Measurements from ENCODE around the gene NOS1AP.
"Not testable (repeated sequence)": the region's sequence is repeated elsewhere in the genome, so short reads cannot be mapped to it uniquely, and the experiment has no call there.

The NOS1AP gene

DNA sequence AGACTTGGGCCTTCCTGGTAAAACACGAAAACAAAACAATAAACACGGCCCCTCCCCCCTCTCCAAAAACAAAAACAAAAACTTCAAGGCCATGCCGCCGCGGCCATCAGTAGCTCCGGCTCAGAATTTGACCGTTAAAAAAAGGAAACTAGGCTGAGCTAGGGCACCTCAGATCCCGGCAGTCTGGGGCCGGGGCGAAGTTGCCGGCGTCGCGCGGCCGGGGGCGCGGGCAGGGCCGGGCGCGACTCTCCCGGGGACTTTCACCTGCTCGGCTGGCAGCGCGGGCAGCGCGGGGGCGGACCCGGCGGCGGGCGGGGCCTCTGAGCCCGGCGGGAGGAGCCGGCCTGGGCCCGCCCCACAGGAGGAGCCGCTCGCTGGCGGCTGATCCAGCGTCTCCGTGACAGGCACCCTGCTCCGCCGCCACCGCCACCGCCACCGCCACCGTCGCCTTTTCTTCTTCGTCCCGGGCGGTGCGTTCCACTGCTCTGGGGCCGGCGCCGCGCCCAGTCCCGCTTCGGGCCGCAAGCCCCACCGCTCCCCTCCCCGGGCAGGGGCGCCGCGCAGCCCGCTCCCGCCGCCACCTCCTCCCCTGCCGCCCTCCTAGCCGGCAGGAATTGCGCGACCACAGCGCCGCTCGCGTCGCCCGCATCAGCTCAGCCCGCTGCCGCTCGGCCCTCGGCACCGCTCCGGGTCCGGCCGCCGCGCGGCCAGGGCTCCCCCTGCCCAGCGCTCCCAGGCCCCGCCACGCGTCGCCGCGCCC lies at the start of gene NOS1AP:
Gene NOS1AP, plus strand, starts transcription at position 358 of the 760 bp plus-strand sequence. CDS start 487 bp downstream, outside the sequence.
- DNase-seq: peak; percentile 68

DNA sequence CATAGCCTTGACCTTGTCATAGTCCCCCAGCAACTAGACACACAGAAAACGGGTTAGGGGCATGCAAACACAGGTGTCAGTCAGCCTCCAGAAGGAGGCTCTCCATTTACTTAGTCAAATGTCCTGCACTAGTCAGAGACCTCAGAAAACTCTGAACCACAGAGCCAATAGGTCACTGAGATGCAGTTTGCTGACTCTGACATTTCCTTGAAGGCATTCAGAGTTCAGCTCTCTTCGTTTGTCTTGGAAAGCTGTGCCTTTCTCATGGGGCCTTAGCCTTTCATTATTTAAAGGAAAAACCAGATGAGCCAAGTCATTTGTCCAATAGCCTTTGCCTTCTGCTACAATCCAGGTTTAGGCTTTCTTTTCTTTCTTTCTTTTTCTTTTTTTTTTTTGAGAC lies 49.3 kb upstream of the NOS1AP start:
- DNase-seq: no peak

DNA sequence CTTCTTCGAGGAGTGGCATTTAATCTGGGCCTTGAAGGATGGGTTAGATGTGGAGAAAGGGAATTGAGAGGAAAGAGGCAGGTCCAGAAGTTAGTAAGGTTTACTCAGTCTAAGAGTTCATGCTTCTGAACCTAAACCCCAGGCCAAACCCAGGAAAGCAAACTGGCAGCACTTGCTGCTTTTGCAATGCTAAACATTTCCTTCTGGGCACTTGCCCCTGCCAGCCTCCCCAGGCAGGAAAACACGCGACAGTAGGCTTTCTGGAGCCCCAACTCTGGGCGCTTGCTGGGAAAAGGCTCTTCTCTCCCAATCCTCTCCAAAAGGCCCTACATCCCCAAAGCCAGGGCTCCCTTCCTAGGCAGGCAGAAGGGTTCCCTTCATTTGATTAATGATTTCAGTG lies 48.4 kb upstream of the NOS1AP start:
- DNase-seq: no peak

DNA sequence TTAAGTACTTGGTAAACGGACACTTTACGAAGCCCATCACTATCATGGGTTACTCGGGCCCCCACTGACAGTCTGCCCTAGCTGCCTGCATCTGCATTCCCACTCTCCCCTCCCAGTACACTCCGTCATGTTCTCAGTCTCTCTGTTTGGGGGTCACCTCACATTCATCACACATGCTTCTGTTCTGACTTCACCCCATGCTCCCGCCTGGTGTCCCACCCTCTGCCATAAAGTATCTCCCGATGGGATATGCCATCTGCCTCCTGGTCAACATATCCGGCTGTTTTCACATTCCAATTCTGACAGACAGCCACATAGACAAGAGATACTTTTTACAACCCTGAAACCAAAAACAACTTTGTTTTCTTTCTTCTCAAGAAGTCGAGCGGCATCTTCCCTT lies 46.9 kb upstream of the NOS1AP start:
- DNase-seq: no peak

DNA sequence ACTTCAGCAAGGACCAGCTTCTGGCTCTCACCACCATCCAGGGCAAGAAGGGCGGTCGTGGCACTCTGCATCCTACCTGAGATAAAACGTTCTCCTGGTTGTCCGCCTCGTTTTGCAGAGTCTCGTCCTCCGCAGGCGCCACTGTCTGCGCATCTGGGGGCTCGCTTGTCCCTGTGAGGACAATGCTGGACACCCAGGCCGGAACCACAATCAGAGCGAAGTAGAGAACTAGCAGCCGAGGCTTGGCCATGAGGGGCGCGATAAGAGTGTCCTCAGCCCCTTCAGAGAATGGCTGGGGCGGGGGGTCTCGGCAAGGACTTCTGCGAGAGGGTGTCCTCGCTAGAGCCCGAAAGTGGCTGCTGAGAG lies 46.3 kb upstream of the NOS1AP start:
- no peak for DNase-seq

DNA sequence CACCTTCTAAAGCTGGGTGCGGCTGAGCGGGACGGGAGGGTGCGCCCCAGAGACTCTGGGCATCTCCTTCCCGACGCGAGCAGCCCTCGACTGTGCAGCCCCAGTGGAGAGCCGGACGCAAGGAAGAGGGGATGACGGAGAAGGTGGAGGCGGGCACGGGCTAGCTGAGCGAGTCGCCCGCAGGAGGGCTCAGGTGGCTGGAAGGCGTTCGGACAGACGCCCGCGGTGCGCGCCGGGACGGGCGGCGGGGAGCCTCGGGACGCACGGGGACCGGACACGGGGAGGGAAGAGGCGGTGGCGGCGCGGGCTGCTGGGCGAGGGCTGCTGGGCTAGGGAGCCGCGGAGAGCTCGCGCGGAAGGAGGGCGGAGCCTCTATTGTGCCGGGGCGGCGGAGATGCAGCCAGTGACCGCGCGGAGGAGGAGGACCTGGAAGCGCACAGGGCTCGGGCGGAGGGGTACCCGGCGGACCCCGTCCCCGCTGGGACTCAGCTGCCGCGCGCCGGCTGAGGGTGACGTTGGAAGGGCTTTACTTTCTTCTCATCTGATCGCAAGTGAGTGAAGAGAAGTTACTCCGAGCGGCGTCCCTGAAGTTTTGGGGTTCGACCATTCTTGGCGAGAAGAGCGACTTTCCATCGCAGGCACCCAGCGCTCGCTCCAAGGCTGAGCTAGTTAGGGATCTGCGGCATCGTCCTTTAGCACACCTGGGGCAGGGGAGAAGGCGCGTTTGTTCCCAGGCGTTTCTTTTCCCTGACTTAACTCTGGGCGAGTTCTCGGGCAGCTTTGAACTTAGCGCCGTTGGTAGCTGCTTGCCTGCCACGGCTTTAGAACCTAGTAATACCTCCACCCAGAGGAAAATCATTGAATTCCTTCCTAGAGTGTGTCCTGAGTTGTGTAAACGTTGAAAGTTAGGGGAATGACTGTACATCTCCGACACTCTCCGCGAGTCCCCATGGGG lies 45.7 kb upstream of the NOS1AP start, which contains the start of gene OLFML2B:
Gene OLFML2B, minus strand, starts transcription at position 323 of the 955 bp plus-strand sequence. CDS start 439 bp downstream, outside the sequence.
- DNase-seq: no peak

DNA sequence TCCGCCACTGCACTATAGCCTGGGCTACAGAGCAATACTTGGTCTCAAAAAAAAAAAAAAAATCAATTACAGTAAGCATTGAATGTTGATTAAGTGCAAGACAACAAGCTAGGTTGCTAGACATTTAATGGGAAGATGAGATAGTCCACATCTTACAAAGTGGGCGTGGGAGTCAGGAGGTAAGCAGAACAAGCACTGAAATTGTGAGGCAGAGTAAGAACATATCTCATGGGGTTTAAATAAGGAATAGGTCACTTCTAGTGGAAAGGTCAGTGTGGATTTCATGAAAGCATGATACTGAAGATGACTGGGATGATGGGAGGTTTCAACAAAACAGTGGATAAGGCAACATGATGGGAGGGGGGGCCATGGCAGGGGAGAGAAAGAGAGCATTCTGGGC lies 44.0 kb upstream of the NOS1AP start:
- DNase-seq: no peak

DNA sequence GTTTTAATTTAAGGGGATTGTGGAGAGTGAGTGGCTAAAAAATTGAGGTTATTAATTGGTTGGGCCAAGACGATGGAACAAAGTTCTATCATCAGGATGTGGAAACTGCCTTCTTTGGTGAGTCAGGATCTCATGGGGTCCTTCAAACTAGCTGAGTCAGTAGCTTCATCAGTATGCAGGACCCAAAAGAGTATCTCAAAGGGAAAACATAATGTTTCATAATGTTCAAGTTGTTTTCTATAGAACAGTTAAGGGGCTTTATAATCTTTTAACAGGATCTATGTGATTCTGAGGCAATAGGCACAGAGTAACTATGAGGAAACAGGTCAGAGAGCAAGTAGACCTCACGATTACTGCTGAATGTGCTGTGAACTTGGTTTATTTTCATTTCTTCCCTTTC lies 42.6 kb upstream of the NOS1AP start:
- DNase-seq: no peak

DNA sequence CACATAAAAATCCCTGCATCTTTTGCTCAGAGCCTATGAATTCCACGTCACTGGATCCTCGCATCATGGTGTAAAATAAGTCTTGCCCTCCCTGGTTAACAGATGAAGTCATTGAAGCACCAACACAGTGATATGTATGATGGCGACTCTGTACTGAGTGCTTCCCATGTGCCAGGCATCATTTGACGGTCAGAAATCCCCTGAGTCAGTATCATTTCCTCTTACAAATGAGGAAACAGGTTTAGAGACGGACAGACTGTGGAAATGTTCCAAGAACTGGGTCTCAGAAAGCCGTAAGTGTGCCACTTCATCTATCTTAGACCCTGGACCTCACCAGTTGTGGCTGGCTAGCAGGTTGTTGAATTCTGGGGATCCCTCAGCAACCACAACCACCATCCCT lies 40.8 kb upstream of the NOS1AP start:
- DNase-seq: no peak

DNA sequence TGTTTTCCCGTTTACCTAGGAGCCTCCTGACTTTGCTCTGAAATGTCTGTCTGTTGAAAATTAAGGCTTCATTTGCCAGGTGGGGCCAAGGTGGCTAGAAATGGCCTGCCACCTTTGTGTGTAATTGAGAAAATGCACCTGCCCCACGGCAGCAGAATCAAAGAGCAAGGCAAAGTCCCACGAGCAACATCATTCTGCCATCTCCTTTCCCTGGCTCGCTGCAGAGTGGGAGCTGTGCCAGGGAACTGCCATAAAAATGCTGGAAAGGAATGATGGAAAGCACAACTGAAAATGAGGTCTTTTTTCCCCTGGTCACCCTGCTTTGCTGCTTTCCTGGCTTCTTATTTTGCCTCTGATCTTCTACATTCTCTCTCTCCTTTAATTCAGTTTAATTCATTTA lies 40.3 kb upstream of the NOS1AP start:
- no peak for DNase-seq

DNA sequence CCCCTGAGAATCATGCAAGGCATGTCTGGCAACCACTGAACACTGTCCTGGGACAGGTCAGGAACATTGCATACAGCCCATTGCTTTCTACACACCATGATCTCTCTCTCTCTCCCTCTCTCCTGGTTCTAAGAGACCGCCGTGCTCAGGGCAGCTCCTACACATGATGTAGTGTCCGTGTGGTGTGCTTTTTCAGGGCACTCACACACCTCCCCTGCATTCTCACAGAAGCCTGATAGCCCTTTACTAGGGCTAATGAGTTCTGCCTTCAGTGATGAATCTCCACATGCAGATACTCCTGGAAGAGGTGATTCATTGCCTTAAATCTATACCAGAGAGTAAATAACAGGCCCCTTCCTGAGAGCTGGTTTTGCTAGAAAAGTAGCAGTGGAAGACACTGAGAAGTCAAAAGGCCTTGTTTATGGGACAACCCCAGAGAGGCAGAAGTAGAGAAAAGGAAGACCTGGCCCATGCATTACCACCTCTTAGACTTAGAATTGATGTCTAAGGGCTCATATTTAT lies 38.7 kb upstream of the NOS1AP start:
- no peak for DNase-seq

DNA sequence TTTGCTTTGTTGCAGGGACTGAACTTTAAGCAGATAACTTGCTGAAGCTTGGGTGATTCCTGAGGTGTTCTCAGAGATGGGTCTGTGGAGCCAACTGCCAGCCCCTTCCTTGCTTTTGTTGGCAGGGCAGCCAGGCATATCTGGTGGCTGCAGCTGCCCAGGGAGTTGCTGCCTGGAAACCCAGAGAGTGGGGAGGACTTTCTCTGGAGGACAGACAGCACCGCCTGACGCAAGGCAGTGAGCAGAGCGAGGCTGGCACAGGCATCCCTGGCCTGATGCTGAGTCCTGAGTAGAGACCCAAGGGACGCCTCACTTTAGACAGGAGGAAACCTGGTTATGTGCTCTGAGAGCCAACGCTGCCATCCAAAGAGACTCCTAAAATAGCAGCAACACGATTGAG lies 36.1 kb upstream of the NOS1AP start:
- DNase-seq: no peak

DNA sequence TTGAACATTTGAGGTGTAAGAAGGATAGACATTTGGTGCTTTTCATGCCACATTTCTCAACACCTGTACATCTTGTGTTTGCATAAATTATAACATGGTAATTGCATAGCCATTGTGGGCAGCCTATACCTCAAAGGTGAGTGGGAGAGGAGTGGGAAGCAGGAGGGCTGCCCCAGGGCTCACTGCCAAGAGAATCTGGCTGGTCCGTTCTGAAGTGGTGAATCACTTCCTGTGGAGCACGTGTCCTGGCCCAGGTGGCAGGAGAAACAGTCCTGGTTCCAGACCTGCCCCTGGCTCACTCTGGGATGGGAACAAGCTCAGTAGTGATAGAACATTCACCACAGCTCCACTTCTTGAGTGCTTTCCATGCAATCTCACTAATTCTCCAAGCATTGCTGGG lies 34.2 kb upstream of the NOS1AP start:
- no peak for DNase-seq

DNA sequence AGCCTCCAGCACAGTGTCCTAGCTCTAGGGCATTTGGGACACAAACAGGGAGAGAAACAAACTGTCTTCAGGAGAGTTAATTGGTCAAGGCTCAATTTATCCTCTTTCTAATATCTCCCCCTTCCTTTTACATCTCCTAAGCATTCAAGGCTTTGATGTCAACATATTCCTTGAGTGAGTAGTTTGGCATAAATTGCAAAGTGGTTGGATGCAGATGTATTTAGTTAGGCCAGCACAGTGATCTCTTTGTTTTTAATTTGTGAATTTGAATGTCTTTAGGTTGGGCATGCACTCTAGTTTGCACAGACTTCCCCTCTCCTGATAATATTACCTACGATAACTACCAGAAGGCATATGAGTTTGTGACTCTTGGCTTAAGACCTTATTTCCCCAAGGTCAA lies 33.3 kb upstream of the NOS1AP start:
- DNase-seq: no peak

DNA sequence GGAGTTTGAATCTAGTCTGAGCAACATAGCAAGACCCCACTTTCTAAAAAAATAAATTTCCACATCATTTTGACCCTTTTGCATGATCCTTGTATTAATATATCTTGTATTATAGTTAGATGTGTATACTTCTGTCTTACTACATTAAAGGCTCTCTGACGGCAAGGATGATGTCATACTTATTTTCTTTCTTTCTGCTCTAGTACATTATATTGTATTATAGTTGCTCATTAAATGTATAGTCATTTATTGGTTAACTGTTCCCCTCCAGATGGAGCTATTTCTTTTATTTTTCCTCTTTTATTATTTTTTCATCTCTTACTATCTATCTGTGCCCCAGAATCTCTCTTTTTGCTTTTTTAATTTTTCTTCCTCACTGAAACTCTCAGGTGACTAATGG lies 30.9 kb upstream of the NOS1AP start:
- no peak for DNase-seq

DNA sequence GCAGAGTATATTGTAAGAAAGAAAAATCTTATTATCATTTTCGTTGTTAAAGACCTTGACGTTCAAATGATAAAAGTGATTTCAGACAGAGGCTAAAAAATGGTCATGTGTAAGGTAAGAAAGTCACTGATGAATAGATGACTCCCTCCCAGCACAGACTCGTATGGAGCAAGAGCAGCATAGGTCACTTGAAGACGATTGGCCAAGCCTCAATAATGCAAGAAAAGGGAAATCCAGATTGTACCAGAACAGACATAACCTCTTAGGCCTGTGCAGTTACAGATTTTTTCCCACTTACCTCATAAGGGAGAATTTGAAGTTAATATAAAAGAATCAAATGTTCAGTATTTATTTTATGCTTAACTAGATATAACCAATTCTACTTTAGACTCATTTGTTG lies 29.5 kb upstream of the NOS1AP start:
- DNase-seq: no peak

DNA sequence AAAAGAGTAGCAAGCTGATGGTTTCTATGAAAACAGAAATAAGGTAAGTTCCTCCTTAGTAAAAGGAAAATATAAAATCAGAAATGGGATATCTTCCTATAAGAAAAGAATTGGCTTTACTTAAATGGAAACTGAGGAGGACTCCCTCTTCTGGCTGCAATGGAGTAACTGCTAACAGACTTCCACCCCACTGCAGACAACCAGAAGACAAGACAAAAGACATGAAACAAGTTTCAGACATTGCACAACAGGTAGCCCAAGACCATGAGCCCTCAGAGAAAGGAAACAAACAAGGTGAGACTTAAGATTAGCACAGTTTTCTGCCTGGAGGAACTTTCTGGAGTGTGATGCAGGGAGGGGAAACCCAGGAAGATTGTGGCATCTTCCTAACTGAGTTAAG lies 28.8 kb upstream of the NOS1AP start:
- no peak for DNase-seq

DNA sequence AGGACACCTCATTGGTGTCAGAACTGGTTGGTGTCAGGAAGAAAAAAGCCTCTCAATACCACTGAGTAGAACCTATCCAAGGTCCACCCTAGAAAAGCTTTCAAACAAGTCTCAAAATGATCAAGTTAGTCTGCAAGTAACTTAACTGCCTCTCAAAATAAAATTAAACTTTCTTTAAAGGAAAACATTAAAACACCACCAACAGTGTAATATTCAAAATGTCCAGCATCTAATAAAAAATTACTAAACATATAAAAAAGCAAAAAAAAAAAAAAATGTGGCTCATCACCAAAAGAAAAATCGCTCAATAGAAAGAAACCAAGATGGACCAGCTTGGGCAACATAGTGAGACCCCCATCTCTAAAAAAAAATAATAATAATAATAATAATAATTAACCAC lies 27.1 kb upstream of the NOS1AP start:
- no peak for DNase-seq

DNA sequence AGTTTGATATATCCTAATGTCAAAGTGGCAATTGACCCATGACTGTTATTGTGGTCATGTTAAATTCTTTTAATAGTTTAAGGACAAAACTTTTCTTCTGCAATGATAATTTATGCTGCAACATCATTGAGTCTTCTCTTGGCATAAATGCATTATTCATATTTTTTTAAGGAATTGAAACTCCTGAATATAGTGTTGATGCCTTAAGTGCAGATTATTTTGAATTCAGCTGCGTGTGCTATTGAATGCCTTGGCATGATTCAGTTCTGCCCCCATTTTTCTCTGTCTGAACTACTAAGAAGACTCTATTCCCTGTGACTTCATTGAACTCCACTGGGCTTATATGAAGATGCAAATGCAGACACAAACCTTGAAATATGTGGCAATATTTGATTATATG lies 22.6 kb upstream of the NOS1AP start:
- DNase-seq: no peak

DNA sequence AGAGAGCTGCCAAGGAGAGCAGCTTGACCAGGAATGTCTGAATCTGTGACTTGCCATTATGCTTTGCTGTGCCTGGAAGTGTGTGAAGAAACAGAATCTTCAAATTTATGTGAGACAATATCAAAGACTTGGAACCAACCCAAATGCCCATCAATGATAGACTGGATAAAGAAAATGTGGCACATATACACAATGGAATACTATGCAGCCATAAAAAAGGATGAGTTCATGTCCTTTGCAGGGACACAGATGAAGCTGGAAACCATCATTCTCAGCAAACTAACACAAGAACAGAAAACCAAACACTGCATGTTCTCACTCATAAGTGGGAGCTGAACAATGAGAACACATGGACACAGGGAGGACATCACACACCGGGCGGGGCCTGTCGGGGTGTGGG lies 15.5 kb upstream of the NOS1AP start:
- DNase-seq: not testable (repeated sequence)

DNA sequence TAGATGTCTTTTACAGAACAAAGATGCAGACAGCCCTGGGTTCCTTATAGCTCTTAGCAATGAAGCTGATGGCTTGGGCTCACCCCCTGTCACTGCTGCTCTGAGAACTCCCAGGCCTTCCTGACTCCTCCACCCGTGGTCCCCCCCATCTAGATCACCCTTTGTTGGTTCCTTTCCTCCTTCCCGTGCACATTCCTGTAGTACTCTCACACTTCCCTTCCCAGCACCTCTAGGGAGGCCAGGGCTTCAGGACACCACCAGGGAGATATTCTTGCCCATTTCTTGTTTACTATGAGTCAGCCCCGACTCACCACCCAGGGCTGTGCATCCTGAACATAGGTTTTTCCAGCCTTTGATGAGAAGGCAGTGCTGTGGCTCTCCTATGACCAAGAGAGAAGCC lies 14.4 kb upstream of the NOS1AP start:
- no peak for DNase-seq

DNA sequence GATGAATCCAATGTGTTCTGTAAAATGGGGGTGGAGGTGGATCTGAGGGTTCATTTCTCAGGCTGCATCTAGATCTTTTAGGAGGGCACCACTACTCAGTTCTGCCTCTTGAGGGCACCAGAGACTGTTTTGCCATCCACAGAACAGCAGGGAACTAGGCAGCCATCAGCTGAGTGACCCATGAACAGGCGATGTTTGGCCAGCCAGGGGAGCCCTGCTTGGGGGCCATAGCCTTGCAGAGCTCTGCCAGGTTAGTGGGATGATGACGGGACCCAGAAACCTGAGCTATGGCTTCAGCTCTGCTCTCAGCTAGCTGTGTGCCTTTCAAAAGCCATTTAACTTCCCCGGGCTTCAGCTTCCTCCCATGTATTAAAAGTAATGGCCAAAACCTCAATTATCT lies 13.4 kb upstream of the NOS1AP start:
- DNase-seq: peak; percentile 41

DNA sequence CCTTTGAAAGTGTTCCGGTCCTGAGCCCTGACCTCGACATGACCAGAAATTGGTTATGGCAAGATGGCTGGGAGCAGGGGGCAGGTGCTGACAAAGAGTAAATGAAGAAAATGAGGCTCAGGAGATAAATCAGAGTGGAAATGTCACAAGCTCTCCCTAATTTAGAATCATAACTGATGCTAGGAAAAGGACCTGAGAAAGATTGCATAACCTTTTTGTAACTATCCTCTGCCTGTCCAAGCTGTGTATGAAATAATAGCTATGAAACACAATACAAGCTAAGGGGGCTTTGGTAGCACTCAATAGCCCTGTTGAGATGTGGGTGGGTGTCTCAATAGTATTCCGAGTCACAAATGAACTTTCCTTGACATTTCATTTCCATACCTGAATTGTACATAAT lies 12.9 kb upstream of the NOS1AP start:
- DNase-seq: no peak

DNA sequence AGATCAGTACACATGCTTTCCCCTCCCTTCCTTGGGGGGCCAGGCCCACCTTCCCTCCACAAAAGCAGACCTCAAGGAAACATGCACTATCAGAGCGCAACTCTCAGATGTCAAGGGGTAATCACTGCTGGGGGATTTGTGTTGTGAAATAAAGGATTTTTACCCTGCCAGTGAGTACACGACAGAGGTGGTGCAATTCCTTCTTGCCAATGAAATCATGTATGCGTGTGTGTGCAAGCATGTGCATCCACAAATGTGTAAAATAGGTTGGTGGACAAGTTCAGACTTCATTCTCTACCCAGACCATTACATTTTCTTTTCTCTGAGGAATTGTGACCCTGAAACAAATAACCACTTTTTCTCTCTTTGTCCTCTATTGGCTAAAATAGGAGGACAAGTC lies 9.8 kb upstream of the NOS1AP start:
- DNase-seq: no peak

Measured in NCI-H1048 (cell line).